Activated CD8-positive, alpha-beta memory T cell treated with anti-CD3 and anti-CD28 coated beads, Interleukin-2, amount 50 U/mL, for 1 hour (primary cell): ENCODE results near the gene SAMD4A.
"Not testable (repeated sequence)": the region's sequence is repeated elsewhere in the genome, so short reads cannot be mapped to it uniquely, and the experiment has no call there.

Experiments
- DNase-seq: peaks from one replicate; pipeline ENCODE4 v3.0.0-alpha.2; 2020; ENCODE audit errors: extremely low read depth

SAMD4A gene

GRCh38 chr14:54597795-54598443, 31.0 kb downstream of the SAMD4A start:
- no peak for DNase-seq

- DNase-seq = no peak
These were observed 33.2 kb downstream of the SAMD4A start for GRCh38 chr14:54599966-54600716.

GRCh38 chr14:54600717-54601109, 33.8 kb downstream of the SAMD4A start:
- no peak for DNase-seq

DNA sequence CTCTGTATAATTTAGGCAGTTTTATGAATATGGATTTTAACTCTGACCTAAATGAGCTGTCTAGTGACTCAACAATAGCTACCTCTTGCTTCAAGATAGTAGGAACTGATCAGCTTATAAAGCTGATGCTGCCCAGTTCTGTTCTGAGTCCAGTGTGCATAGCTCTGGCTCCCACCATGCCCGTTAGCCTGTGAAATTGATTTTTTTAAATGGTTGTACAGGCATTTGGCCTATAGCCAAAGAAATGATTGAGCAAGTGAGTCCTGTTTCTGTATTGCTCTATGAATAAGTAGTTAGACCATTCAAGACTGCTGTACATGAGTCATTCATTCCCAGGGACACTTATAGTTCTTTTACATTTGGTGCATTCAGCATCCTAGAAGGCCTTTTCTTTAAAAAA, 36.4 kb downstream of the SAMD4A start:
- DNase-seq = no peak

DNA sequence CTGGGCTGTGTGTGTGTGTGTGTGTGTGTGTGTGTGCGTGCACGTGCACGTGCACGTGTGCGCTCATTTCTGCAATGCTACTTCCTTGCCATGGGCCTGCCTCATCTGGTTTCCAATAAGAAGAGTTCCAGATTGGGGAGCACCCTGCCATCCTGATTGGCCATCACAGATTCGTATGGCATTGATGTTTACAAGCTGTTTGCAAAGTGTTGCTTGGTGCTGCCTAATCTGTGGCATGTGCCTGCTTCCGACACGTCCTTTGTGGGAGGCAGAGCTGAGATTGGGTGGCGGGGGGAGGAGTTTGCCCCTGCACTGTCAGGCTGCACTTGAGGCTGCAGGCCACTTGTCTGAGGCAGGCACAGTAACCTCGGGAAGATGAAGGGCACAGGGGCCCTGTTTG, 39.2 kb downstream of the SAMD4A start:
- DNase-seq = no peak

GRCh38 chr14:54606631-54607133, 39.8 kb downstream of the SAMD4A start:
- no peak for DNase-seq

DNA sequence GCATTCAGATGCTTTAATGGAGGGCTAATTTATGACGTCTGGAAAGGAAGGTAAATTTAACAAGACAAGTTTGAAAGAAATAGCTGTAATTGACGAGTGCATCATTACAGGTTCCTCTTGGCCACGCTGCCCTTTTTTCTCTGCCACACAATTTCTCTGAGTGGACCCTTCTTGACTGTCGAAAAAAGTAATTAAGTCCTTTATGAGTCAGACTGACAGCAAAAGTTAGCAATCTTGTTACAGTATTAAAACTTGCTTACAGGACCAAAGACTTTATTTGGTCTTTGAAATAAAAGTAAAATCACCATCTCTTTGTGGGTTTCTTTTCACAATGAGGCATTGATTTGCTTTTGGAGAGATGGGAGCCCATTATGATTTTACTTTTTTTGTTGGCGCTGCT, 42.6 kb downstream of the SAMD4A start:
- DNase-seq = no peak

GRCh38 chr14:54610051-54610977, 43.4 kb downstream of the SAMD4A start:
- DNase-seq = no peak

DNA sequence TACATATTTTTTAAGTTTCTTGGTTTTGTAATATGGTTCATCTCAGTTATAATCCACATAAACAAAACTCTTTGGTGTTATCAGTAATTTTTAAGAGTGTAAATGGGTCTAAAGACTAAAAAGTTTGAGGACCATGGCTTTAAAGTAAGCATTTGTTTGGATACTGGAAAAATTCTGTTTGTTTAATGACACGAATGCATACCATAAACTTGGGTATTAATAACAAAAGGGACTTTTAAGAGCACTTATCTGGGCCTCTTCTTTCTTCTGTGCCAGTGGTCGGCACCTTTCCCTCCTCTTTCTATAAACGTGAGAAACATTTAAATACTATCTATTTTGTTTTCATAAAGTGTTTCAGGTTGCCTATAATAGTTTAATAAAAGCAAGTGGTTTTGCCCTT, 47.4 kb downstream of the SAMD4A start:
- DNase-seq = no peak

DNA sequence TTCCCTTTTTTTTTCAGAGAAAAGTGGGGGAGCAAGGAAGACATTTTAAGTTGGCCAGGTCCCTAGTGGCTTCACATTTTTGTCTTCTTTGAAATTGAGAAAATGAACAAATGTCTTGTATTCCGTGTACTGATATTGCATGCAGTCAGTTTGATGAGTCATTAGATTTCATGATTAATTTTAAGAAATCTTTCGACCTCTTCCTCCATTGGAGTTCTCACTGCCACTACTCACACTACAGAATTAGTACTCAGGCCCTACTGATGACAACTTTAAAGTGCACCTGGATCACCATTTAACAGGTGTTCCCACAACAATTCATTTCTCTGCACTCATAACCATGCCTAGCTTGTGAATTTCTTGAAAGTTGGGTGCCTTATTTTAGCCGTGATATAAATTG, 50.5 kb downstream of the SAMD4A start:
- no peak for DNase-seq

- no peak for DNase-seq
These were observed 54.8 kb downstream of the SAMD4A start for GRCh38 chr14:54621686-54622085.

DNA sequence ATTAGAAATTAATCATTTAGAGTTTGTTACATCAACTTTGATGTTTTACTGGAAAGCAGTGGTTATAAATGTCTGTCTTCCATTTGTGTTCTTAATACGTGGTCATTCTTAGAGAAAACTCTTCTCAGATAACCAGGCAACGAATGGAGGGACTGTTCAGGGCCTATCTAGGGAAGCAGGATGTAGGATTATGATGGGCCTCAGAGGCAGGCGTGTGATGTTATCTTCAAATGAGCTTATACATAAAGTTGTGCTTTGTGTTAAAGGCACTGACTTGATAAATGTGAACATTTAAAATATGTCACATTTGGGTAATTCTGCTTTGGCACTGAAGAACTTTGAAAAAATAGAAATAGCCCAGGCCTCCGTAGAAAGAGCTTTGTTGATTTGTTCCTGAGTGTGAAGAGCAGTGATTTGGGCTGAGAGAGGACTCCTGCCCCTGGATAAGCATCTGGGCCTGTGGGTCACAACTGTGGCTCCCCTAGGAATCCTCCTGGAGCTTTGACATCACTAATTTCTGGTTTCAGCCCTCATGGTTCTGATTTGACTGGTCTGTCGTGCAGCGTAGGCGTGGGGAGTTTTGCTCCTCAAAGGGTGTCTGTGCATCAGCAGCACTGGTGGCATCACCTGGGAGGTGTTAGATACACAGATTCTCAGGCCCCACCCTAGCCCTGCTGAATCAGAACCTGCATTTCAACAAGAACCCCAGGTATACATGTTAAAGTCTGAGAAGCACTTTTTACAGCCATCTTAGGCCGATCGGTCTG, 55.4 kb downstream of the SAMD4A start:
- no peak for DNase-seq

- DNase-seq = no peak
These were observed 56.5 kb downstream of the SAMD4A start for GRCh38 chr14:54623279-54624004.

GRCh38 chr14:54624005-54624358, 57.1 kb downstream of the SAMD4A start:
- not testable (repeated sequence) for DNase-seq

DNA sequence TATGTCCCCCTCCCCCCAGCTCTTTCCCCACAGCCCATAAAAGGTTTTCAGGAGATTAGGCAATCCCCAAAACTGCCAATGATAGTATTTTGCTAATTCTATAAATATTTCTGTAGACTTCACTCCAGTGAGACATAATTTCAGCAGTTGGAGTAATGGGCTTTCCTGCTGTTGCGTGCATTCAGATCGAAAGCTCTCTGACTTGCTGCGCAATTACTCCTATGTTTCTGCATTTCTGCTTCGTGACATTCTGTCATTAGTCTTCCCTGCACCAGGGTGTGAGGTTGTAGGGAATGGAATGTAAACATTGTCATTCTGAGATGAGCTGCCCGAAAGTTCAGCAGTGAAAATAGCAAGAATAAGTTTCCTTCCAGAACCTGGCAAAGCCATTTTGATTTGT, 58.2 kb downstream of the SAMD4A start:
- DNase-seq = no peak

DNA sequence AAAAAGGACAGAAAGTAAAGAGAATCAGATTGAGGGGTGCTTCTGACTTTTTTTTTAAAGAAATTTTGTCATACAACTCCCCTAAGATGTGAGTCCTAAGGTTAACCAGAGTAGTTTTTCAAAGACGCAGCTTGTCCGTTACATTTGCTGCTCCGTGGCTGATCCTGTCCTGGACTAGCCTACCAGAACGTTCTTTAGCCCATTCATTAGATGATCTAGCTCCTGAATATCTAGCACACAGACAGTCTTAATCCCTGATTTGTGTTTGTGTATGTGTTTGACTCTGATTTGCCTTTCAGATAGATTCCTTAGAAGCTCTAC, 60.3 kb downstream of the SAMD4A start:
- DNase-seq = no peak

DNA sequence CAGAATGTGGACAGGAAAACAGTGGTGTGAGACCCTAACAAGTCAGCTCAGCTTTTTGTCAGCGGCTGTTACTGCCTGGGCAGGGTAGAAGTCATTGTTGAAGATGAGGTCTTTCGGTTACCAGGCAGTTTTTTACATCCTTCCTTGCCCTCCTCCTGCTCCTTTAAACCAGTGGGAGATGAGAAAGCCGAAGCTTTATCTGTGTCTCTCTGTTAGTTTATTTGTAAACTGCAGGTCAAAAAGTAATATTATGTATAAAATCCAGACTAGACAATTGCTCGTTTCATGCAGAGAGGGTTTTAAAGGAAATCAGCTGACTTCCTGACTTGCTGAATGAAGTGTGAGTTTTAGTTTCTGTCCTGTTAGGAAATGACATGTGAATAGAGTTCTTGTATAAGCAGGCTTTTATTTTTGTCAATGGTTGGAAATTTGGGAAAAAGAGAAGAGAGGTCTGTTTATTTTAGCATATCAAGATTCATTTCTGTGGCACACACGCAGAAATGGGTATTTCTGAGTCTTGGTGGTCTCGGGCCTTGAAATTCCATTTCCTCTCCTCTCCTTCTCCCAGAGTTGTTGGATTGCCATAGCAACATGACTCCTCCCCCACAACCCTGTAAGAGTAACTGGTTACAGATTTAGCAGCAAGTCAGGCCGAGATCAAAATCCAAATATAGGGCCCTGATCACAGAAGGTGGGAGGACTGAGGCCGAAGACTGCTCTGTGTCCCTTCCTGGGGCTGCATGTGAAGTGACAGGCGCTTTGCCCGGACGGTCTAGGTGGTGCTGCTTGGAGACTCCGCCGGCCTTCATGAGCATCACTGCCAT, 60.8 kb downstream of the SAMD4A start:
- DNase-seq = no peak

GRCh38 chr14:54629183-54629582, 62.3 kb downstream of the SAMD4A start:
- DNase-seq = no peak

DNA sequence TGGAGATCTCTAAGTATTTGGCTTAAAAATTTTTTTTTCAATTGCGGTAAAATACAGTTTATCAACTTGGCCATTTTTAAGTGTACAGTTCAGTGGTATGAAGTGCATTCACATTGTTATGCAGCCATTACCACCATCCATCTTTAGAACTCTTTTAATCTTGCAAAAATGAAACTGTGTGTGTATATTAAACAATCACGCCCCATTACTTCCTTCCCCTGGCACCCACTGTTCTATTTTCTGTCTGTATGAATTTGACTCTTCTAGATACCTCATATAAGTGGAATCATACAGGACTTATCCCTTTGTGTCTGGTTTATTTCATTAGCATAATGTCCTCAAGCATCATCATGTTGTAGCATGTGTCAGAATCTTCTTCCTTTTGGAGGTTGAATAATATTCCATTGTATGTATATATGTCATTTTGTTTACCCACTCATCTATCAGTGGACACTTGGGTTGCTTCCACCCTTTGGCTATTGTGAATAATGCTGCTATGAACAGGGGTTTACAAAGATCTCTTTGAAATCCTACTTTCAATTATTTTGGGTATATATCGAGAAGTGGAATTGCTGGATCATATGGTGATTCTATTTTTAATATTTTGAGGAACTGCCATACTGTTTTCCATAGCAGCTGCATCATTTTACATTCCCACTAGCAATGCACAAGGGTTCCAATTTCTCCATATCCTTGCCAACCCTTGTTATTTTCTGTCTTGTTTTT, 62.9 kb downstream of the SAMD4A start:
- DNase-seq = no peak

GRCh38 chr14:54631016-54631415, 64.1 kb downstream of the SAMD4A start:
- DNase-seq = no peak
